Measurements from ENCODE around the gene BRME1.

Gene BRME1

DNA sequence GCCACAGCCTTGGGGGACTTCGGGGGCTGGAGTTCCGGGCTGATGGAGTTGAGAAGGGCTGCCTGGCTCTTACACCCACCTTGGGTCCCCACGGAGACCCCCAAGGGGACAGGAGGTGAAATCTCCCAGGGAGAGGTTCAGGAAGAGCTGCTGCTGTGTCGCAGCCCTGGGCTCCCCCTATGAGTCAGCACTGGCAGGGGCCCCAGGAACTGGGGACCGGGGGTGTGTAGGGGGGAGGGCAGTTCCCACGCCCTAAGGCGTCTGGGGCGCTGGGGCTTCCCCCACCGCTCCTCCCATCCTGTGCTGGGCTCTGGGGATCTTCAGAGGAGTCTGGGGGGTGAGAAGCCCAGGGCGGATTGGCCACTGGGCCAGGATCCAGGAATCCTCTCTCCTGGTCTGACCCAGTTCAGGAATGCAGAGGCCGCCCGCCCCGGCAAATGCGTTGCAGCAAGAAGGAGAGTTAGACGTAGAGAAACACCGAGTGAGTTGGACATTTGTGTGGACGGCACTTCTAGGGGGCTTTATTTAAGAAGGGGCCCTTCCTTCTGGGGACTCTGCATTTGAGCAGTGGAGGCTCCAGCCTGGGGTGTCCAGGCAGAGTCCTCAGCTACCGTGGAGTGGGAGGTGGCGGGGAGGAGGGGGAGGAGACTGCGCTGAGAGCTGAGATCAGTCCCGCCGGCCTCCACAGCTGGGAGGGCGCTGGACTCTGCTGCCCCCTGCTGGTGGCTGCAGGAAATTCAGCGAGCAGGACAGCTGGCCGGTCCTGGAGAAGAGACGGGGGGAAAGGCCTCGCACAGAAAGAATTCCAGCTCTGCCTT lies 44.0 kb downstream of the BRME1 start (continued):
- TF ChIP-seq ZNF544 (tag by site-specific recombination; IDR thresholded peaks at IDR 0.05) (no peak), GLIS1 (tag by site-specific recombination; IDR thresholded peaks at IDR 0.05) (peak; percentile 84), KLF8 (tag by site-specific recombination; IDR thresholded peaks at IDR 0.05) (peak; percentile 66), ZNF391 (tag by site-specific recombination; IDR thresholded peaks at IDR 0.05; ENCODE audit: borderline replicate concordance, low read depth) (no peak), ZNF112 (tag by site-specific recombination; IDR thresholded peaks at IDR 0.05) (no peak), ZNF394 (tag by site-specific recombination; IDR thresholded peaks at IDR 0.05; ENCODE audit: borderline replicate concordance) (peak; percentile 57; the same call in 1 of the 2 replicates), BCL11A (tag by site-specific recombination; IDR thresholded peaks at IDR 0.05; ENCODE audit: low read depth) (peak; percentile 71; the same call in 1 of the 2 replicates), ZNF341 (tag by site-specific recombination; IDR thresholded peaks at IDR 0.05; ENCODE audit: low read depth) (peak; percentile 94), ZNF776 (tag by site-specific recombination; IDR thresholded peaks at IDR 0.05; ENCODE audit: borderline replicate concordance) (no peak), ZNF624 (tag by site-specific recombination; IDR thresholded peaks at IDR 0.05) (no peak), ZNF366 (tag by site-specific recombination; conservative IDR thresholded peaks at IDR 0.05) (0 out of 2 replicates have a peak, but pooled peaks have one; percentile 23), ZNF610 (tag by site-specific recombination; IDR thresholded peaks at IDR 0.05; ENCODE audit: borderline replicate concordance) (no peak), ZNF792 (tag by site-specific recombination; IDR thresholded peaks at IDR 0.05) (no peak), SETDB1 (IDR thresholded peaks at IDR 0.05; ENCODE audit: insufficient read length, low read length) (no peak), HOXA7 (CRISPR knock-in tag; IDR thresholded peaks at IDR 0.05; ENCODE audit: borderline replicate concordance) (no peak), ZNF211 (tag by site-specific recombination; IDR thresholded peaks at IDR 0.05; ENCODE audit: low read depth) (no peak), ZNF791 (tag by site-specific recombination; IDR thresholded peaks at IDR 0.05) (no peak), ZNF768 (tag by site-specific recombination; IDR thresholded peaks at IDR 0.05) (no peak), TCF7L2 (IDR thresholded peaks at IDR 0.05; ENCODE audit: borderline replicate concordance, low read depth, low read length) (no peak)
- TF ChIP-seq, protein P1, sequence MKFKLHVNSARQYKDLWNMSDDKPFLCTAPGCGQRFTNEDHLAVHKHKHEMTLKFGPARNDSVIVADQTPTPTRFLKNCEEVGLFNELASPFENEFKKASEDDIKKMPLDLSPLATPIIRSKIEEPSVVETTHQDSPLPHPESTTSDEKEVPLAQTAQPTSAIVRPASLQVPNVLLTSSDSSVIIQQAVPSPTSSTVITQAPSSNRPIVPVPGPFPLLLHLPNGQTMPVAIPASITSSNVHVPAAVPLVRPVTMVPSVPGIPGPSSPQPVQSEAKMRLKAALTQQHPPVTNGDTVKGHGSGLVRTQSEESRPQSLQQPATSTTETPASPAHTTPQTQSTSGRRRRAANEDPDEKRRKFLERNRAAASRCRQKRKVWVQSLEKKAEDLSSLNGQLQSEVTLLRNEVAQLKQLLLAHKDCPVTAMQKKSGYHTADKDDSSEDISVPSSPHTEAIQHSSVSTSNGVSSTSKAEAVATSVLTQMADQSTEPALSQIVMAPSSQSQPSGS (tag by site-specific recombination; IDR thresholded peaks at IDR 0.05; ENCODE audit: low read depth), result no peak
- TF ChIP-seq, protein P2, sequence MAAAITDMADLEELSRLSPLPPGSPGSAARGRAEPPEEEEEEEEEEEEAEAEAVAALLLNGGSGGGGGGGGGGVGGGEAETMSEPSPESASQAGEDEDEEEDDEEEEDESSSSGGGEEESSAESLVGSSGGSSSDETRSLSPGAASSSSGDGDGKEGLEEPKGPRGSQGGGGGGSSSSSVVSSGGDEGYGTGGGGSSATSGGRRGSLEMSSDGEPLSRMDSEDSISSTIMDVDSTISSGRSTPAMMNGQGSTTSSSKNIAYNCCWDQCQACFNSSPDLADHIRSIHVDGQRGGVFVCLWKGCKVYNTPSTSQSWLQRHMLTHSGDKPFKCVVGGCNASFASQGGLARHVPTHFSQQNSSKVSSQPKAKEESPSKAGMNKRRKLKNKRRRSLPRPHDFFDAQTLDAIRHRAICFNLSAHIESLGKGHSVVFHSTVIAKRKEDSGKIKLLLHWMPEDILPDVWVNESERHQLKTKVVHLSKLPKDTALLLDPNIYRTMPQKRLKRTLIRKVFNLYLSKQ (tag by site-specific recombination; IDR thresholded peaks at IDR 0.05; ENCODE audit: borderline replicate concordance), result no peak
- TF ChIP-seq, protein P3, sequence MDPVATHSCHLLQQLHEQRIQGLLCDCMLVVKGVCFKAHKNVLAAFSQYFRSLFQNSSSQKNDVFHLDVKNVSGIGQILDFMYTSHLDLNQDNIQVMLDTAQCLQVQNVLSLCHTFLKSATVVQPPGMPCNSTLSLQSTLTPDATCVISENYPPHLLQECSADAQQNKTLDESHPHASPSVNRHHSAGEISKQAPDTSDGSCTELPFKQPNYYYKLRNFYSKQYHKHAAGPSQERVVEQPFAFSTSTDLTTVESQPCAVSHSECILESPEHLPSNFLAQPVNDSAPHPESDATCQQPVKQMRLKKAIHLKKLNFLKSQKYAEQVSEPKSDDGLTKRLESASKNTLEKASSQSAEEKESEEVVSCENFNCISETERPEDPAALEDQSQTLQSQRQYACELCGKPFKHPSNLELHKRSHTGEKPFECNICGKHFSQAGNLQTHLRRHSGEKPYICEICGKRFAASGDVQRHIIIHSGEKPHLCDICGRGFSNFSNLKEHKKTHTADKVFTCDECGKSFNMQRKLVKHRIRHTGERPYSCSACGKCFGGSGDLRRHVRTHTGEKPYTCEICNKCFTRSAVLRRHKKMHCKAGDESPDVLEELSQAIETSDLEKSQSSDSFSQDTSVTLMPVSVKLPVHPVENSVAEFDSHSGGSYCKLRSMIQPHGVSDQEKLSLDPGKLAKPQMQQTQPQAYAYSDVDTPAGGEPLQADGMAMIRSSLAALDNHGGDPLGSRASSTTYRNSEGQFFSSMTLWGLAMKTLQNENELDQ (tag by site-specific recombination; IDR thresholded peaks at IDR 0.05; ENCODE audit: low read depth), result no peak
- TF ChIP-seq, protein P4, sequence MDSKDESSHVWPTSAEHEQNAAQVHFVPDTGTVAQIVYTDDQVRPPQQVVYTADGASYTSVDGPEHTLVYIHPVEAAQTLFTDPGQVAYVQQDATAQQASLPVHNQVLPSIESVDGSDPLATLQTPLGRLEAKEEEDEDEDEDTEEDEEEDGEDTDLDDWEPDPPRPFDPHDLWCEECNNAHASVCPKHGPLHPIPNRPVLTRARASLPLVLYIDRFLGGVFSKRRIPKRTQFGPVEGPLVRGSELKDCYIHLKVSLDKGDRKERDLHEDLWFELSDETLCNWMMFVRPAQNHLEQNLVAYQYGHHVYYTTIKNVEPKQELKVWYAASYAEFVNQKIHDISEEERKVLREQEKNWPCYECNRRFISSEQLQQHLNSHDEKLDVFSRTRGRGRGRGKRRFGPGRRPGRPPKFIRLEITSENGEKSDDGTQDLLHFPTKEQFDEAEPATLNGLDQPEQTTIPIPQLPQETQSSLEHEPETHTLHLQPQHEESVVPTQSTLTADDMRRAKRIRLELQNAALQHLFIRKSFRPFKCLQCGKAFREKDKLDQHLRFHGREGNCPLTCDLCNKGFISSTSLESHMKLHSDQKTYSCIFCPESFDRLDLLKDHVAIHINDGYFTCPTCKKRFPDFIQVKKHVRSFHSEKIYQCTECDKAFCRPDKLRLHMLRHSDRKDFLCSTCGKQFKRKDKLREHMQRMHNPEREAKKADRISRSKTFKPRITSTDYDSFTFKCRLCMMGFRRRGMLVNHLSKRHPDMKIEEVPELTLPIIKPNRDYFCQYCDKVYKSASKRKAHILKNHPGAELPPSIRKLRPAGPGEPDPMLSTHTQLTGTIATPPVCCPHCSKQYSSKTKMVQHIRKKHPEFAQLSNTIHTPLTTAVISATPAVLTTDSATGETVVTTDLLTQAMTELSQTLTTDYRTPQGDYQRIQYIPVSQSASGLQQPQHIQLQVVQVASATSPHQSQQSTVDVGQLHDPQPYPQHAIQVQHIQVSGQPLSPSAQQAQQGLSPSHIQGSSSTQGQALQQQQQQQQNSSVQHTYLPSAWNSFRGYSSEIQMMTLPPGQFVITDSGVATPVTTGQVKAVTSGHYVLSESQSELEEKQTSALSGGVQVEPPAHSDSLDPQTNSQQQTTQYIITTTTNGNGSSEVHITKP (tag by site-specific recombination; IDR thresholded peaks at IDR 0.05), result peak; percentile 91
- TF ChIP-seq, protein P5, sequence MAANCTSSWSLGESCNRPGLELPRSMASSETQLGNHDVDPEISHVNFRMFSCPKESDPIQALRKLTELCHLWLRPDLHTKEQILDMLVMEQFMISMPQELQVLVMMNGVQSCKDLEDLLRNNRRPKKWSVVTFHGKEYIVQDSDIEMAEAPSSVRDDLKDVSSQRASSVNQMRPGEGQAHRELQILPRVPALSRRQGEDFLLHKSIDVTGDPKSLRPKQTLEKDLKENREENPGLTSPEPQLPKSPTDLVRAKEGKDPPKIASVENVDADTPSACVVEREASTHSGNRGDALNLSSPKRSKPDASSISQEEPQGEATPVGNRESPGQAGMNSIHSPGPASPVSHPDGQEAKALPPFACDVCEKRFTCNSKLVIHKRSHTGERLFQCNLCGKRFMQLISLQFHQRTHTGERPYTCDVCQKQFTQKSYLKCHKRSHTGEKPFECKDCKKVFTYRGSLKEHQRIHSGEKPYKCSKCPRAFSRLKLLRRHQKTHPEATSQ (tag by site-specific recombination; IDR thresholded peaks at IDR 0.05), result no peak
- TF ChIP-seq, protein P6, sequence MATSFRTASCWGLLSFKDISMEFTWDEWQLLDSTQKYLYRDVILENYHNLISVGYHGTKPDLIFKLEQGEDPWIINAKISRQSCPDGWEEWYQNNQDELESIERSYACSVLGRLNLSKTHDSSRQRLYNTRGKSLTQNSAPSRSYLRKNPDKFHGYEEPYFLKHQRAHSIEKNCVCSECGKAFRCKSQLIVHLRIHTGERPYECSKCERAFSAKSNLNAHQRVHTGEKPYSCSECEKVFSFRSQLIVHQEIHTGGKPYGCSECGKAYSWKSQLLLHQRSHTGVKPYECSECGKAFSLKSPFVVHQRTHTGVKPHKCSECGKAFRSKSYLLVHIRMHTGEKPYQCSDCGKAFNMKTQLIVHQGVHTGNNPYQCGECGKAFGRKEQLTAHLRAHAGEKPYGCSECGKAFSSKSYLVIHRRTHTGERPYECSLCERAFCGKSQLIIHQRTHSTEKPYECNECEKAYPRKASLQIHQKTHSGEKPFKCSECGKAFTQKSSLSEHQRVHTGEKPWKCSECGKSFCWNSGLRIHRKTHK (tag by site-specific recombination; IDR thresholded peaks at IDR 0.05), result no peak
- TF ChIP-seq, protein P7, sequence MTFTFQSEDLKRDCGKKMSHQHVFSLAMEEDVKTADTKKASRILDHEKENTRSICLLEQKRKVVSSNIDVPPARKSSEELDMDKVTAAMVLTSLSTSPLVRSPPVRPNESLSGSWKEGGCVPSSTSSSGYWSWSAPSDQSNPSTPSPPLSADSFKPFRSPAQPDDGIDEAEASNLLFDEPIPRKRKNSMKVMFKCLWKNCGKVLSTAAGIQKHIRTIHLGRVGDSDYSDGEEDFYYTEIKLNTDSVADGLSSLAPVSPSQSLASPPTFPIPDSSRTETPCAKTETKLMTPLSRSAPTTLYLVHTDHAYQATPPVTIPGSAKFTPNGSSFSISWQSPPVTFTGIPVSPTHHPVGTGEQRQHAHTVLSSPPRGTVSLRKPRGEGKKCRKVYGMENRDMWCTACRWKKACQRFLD (tag by site-specific recombination; IDR thresholded peaks at IDR 0.05), result no peak

All from HEK293 (cell line).